ENCODE results near the gene CHST1. TPM values are rescaled to one million over a fixed set of nuclear protein-coding genes. Genes with fewer than 3 reads are reported as not detected.

The CHST1 gene
- total RNA-seq, 1 donor from 2014 or later, result not detected

DNA sequence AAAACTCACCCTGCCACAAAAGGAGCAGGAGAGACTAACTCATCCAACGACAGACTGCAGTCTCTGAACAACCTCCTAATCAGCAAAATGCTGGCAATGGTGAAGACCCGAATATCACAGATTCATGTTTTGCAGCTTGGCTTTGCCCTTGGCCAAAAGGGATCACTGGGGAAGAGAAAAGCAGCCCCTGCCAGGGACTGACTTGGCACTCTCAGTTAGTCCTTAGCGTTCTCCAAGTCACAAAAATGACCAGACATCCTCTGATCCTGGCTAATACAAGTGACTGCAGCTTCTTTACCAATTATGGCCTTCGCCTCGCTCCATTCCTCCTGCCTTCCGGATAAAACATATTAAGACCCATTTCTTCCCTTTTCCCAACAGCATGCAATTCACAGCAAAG is 22.4 kb upstream of the CHST1 start:
- POLR2A ChIA-PET, result no interaction called here
- Mint-ChIP-seq H3K27ac (no peak overlapping the region), H3K27me3 (peaks cover 24% of the 10 kb centered on the region), H3K9me3 (no peaks in the 10 kb centered on the region), H3K4me1 (no peaks in the 10 kb centered on the region), H3K4me3 (no peak overlapping the region), H3K36me3 (ENCODE audit: low read depth) (no peaks in the 10 kb centered on the region)
- no peak for DNase-seq
- no peak for ATAC-seq (ENCODE audit: low read depth)
- intact Hi-C loops (cut with micrococcal nuclease), result no loop called here
- TF ChIP-seq, protein P1, sequence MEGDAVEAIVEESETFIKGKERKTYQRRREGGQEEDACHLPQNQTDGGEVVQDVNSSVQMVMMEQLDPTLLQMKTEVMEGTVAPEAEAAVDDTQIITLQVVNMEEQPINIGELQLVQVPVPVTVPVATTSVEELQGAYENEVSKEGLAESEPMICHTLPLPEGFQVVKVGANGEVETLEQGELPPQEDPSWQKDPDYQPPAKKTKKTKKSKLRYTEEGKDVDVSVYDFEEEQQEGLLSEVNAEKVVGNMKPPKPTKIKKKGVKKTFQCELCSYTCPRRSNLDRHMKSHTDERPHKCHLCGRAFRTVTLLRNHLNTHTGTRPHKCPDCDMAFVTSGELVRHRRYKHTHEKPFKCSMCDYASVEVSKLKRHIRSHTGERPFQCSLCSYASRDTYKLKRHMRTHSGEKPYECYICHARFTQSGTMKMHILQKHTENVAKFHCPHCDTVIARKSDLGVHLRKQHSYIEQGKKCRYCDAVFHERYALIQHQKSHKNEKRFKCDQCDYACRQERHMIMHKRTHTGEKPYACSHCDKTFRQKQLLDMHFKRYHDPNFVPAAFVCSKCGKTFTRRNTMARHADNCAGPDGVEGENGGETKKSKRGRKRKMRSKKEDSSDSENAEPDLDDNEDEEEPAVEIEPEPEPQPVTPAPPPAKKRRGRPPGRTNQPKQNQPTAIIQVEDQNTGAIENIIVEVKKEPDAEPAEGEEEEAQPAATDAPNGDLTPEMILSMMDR (IDR thresholded peaks at IDR 0.05), result no peak
- CTCF ChIA-PET, result no interaction called here

DNA sequence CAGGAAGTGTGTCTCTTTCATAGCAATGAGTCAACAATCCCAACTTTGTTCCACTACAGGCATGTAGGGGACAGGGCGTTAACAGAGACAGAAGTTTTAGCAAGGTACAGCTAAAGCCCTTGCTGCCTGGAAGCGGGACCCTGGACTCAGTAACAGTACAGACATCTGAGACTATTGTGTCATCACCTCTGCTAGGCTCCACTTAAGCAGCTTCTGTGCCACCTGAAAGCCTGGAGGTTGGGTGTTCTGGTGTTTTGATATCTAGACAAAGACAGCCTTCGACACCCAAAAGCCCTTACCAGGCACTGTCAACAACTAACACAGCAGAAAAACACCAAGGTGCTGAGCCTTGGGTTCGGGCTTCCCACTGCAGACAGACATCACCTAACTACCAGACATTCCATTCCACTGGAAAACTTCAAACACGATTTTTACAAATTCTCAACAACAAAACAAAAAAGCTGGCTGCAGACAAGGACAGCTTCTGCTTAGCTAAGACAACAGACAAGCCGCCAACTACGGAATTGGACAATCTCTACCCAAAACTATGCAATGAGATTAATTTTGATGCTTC is 20.6 kb upstream of the CHST1 start:
- POLR2A ChIA-PET, result no interaction called here
- no peak overlapping the region for H3K4me3 Mint-ChIP-seq

DNA sequence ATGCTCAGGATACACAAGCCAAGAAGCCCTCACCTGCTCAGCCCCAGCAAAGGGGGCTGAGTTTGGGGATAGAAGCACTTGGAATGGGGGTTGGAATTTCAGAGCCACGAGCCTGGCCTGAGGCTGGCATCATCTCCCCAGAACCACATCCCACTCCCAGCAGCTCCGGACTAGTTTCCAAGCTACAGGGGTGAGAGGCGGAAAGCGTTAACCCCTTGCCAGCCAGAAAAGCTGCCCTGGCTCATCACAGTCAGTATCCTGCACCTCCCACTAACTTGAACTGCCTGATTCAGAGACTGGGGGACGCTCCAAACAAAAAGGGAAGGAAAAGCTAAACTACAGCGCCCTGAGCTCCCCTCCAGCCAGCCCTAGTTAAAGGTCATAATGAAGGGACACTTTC is 19.0 kb upstream of the CHST1 start:
- TF ChIP-seq, protein P1 (IDR thresholded peaks at IDR 0.05), result no peak
- CTCF ChIA-PET, result no interaction called here
- intact Hi-C loops (cut with micrococcal nuclease), result no loop called here

More for the DNA sequence above, 20.6 kb upstream of the CHST1 start:
- ATAC-seq (ENCODE audit: low read depth) (no peak), DNase-seq (no peak)
- Mint-ChIP-seq H3K27ac (no peak overlapping the region), H3K4me1 (no peaks in the 10 kb centered on the region), H3K9me3 (no peaks in the 10 kb centered on the region), H3K36me3 (ENCODE audit: low read depth) (no peaks in the 10 kb centered on the region), H3K27me3 (peaks cover 20% of the 10 kb centered on the region)
- TF ChIP-seq, protein P1 (IDR thresholded peaks at IDR 0.05), result no peak
- intact Hi-C loops (cut with micrococcal nuclease), result no loop called here
- CTCF ChIA-PET, result no interaction called here

DNA sequence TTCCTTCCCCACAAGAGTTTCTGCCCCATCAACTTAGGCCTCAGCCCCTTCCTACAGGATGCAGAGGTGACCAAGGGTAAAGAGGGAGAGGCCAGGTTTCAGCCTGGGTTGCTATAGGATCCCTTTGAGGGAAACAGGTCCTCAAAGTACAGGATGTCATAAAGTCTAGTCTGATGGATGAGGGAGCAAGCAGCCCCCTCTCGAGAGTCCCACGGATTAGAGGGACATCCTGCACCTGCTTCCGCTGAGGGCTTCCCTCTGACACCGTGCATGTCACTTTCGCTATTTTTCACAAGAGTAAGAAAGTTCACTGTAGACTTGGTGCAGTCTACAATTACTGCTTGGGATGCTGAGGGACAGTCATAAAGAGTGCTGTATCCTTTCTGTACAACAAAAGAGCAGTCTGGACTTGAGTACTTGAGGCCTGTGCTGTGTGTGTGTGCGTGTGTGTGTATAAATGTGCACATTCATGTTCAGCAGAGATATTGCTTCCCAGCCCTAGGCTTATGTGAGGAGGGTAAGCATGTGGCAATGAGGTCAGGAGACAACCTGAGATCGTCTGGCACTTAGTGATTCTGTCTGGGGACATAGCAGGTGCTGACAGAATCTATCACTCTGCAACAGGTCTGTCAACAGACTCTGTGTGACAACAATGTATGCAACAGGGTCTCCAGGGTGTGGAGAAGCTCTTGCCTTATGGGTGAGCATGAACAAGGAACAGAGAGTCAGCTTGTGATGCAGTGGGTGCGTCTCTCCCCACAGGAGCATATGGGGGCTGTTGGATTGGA is 18.0 kb upstream of the CHST1 start:
- ChIA-PET POLR2A (no interaction called here), CTCF (no interaction called here)
- TF ChIP-seq, protein P1 (IDR thresholded peaks at IDR 0.05), result no peak
- Mint-ChIP-seq H3K27ac (no peak overlapping the region), H3K9me3 (no peaks in the 10 kb centered on the region), H3K4me3 (no peak overlapping the region), H3K36me3 (ENCODE audit: low read depth) (no peaks in the 10 kb centered on the region), H3K4me1 (no peaks in the 10 kb centered on the region), H3K27me3 (peaks cover 19% of the 10 kb centered on the region)
- DNase-seq (no peak), ATAC-seq (ENCODE audit: low read depth) (no peak)
- intact Hi-C loops (cut with micrococcal nuclease), result no loop called here

More for the DNA sequence above, 19.0 kb upstream of the CHST1 start:
- Mint-ChIP-seq H3K27me3 (peaks cover 20% of the 10 kb centered on the region), H3K4me3 (no peak overlapping the region), H3K36me3 (ENCODE audit: low read depth) (no peaks in the 10 kb centered on the region), H3K4me1 (no peaks in the 10 kb centered on the region), H3K27ac (no peak overlapping the region), H3K9me3 (no peaks in the 10 kb centered on the region)
- POLR2A ChIA-PET, result no interaction called here
- no peak for DNase-seq
- ATAC-seq (ENCODE audit: low read depth), result no peak

DNA sequence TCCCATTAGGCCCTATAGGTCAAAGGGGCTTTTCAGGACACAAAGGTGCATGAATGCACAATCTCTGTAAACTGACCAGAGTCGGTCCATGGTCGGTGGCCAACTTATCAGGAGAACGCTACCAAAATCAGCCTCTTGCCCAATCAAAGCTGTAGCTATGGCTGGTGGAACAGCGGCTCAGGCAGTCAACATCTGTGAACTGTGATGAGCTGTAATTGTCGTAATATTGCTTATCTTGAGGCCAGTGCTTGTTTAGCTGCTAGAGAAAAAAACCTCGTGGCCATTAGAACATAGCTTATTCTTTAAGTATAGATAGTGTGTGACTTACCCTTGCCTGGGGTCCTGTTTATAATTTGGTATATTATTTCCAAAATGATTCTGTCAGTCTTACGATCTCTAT is 14.4 kb upstream of the CHST1 start:
- Mint-ChIP-seq H3K27ac (no peak overlapping the region), H3K9me3 (no peaks in the 10 kb centered on the region), H3K27me3 (peaks cover 4% of the 10 kb centered on the region), H3K36me3 (ENCODE audit: low read depth) (no peaks in the 10 kb centered on the region), H3K4me1 (no peaks in the 10 kb centered on the region), H3K4me3 (no peak overlapping the region)
- CTCF ChIA-PET, result no interaction called here
- POLR2A ChIA-PET, result no interaction called here
- DNase-seq (no peak), ATAC-seq (ENCODE audit: low read depth) (no peak)
- intact Hi-C loops (cut with micrococcal nuclease), result no loop called here
- TF ChIP-seq, protein P1 (IDR thresholded peaks at IDR 0.05), result no peak
